Loucy (cell line): ENCODE results near the gene NUDT4B.
"Not testable (repeated sequence)": the region's sequence is repeated elsewhere in the genome, so short reads cannot be mapped to it uniquely, and the experiment has no call there.

ENCODE experiments used
- H2AFZ ChIP-seq: fragments of 200-600 bp; sonication (generic); 2 replicates; pipeline ENCODE4 v1.6.0; 2016; ENCODE audit warnings: antibody characterized with exemption, mild to moderate bottlenecking, low read length, moderate library complexity
- H3F3A ChIP-seq: fragments of 200-600 bp; 2 replicates; pipeline ENCODE4 v1.6.0; 2016; ENCODE audit warnings: antibody characterized with exemption, low read depth, mild to moderate bottlenecking
- H3K27me3 ChIP-seq: fragments of 200-600 bp; sonication (generic); 2 replicates; pipeline ENCODE4 v1.6.1; 2014; ENCODE audit warnings: low read length, mild to moderate bottlenecking; ENCODE audit not compliant: insufficient read depth, poor library complexity, severe bottlenecking
- H3K36me3 ChIP-seq: fragments of 200-600 bp; sonication (generic); 2 replicates; pipeline ENCODE4 v1.6.1; 2016; ENCODE audit warnings: low read length; ENCODE audit not compliant: insufficient read depth
- H3K4me1 ChIP-seq: fragments of 200-600 bp; sonication (generic); 2 replicates; pipeline ENCODE4 v1.5.1; 2014; ENCODE audit warnings: low read length, mild to moderate bottlenecking; ENCODE audit not compliant: insufficient read depth, poor library complexity, severe bottlenecking
- H3K4me2 ChIP-seq: fragments of 200-600 bp; sonication (generic); 2 replicates; pipeline ENCODE4 v1.6.0; 2014; ENCODE audit warnings: antibody characterized with exemption, low read length, low read depth, mild to moderate bottlenecking; ENCODE audit not compliant: poor library complexity, severe bottlenecking
- H3K4me3 ChIP-seq: fragments of 200-600 bp; sonication (generic); 2 replicates; pipeline ENCODE4 v1.5.1; 2014; ENCODE audit warnings: low read length, mild to moderate bottlenecking, mixed read lengths; ENCODE audit not compliant: poor library complexity, severe bottlenecking
- H3K79me2 ChIP-seq: fragments of 200-600 bp; sonication (generic); 2 replicates; pipeline ENCODE4 v1.6.1; 2014; ENCODE audit warnings: low read length; ENCODE audit not compliant: insufficient read depth
- H3K9ac ChIP-seq: fragments of 200-600 bp; sonication (generic); 2 replicates; pipeline ENCODE4 v1.6.0; 2014; ENCODE audit warnings: mild to moderate bottlenecking, low read depth, low read length, moderate library complexity; ENCODE audit not compliant: poor library complexity, severe bottlenecking
- H3K9me2 ChIP-seq: fragments of 200-600 bp; sonication (generic); replicated peaks from 2 replicates; pipeline ENCODE4 v1.6.1; 2016; ENCODE audit warnings: low read depth, low read length, mixed read lengths
- H3K9me3 ChIP-seq: fragments of 200-600 bp; sonication (generic); 2 replicates; pipeline ENCODE4 v1.6.1; 2014; ENCODE audit warnings: mild to moderate bottlenecking, antibody characterized with exemption, low read length, low read depth; ENCODE audit not compliant: insufficient read depth
- H4K20me1 ChIP-seq: fragments of 200-600 bp; sonication (generic); 2 replicates; pipeline ENCODE4 v1.6.0; 2014; ENCODE audit warnings: antibody characterized with exemption, low read length, mild to moderate bottlenecking; ENCODE audit not compliant: insufficient read depth, poor library complexity, severe bottlenecking

The NUDT4B gene

GRCh38 chr1:148712353-148712752 lies 36.2 kb upstream of the NUDT4B start:
- not testable (repeated sequence) for H3K9me3 ChIP-seq, H3K4me3 ChIP-seq, H3K4me1 ChIP-seq, H3K9me2 ChIP-seq, H3K9ac ChIP-seq, H3K4me2 ChIP-seq, H3K36me3 ChIP-seq, H2AFZ ChIP-seq, H3K79me2 ChIP-seq, H3K27me3 ChIP-seq, H3F3A ChIP-seq, H4K20me1 ChIP-seq

- H3K4me3 ChIP-seq, H3K9me2 ChIP-seq, H3F3A ChIP-seq, H3K4me1 ChIP-seq, H3K9me3 ChIP-seq, H3K27me3 ChIP-seq, H2AFZ ChIP-seq, H4K20me1 ChIP-seq, H3K4me2 ChIP-seq, H3K79me2 ChIP-seq, H3K9ac ChIP-seq, H3K36me3 ChIP-seq: not testable (repeated sequence)
These were observed 33.1 kb upstream of the NUDT4B start for GRCh38 chr1:148715518-148715917.

- H3F3A ChIP-seq, H3K9me3 ChIP-seq, H3K4me3 ChIP-seq, H3K36me3 ChIP-seq, H2AFZ ChIP-seq, H3K4me1 ChIP-seq, H3K27me3 ChIP-seq, H3K4me2 ChIP-seq, H3K9ac ChIP-seq, H4K20me1 ChIP-seq, H3K9me2 ChIP-seq, H3K79me2 ChIP-seq: not testable (repeated sequence)
These were observed 31.5 kb upstream of the NUDT4B start for GRCh38 chr1:148716966-148717520.

- not testable (repeated sequence) for H3K9me2 ChIP-seq, H3K4me2 ChIP-seq, H3F3A ChIP-seq, H3K9me3 ChIP-seq, H3K9ac ChIP-seq, H3K27me3 ChIP-seq, H3K79me2 ChIP-seq, H3K4me3 ChIP-seq, H4K20me1 ChIP-seq, H2AFZ ChIP-seq, H3K36me3 ChIP-seq, H3K4me1 ChIP-seq
These were observed 27.7 kb upstream of the NUDT4B start for GRCh38 chr1:148720918-148721317.

- not testable (repeated sequence) for H3K9me2 ChIP-seq, H2AFZ ChIP-seq, H3K4me2 ChIP-seq, H3K4me1 ChIP-seq, H3K79me2 ChIP-seq, H3K9ac ChIP-seq, H4K20me1 ChIP-seq, H3K27me3 ChIP-seq, H3K36me3 ChIP-seq, H3K9me3 ChIP-seq, H3K4me3 ChIP-seq, H3F3A ChIP-seq
These were observed 25.8 kb upstream of the NUDT4B start for GRCh38 chr1:148722758-148723157.

- not testable (repeated sequence) for H3K9me2 ChIP-seq, H3K27me3 ChIP-seq
These were observed 25.1 kb upstream of the NUDT4B start for GRCh38 chr1:148723515-148723914.

GRCh38 chr1:148724872-148725271 lies 23.7 kb upstream of the NUDT4B start:
- H3K79me2 ChIP-seq, H3K9me2 ChIP-seq, H3K4me3 ChIP-seq, H3K9me3 ChIP-seq, H2AFZ ChIP-seq, H3K4me1 ChIP-seq, H3K36me3 ChIP-seq, H3K27me3 ChIP-seq, H3K9ac ChIP-seq, H4K20me1 ChIP-seq, H3F3A ChIP-seq, H3K4me2 ChIP-seq: not testable (repeated sequence)

More at GRCh38 chr1:148723515-148723914, 25.1 kb upstream of the NUDT4B start:
- H3F3A ChIP-seq, H3K9ac ChIP-seq, H3K4me2 ChIP-seq, H3K9me3 ChIP-seq, H3K4me3 ChIP-seq, H3K36me3 ChIP-seq, H2AFZ ChIP-seq, H3K79me2 ChIP-seq, H4K20me1 ChIP-seq, H3K4me1 ChIP-seq: not testable (repeated sequence)

GRCh38 chr1:148727862-148728261 lies 20.7 kb upstream of the NUDT4B start:
- H3K4me2 ChIP-seq, H3K9ac ChIP-seq, H3K4me3 ChIP-seq, H3K79me2 ChIP-seq, H3K9me3 ChIP-seq, H3K4me1 ChIP-seq, H3F3A ChIP-seq, H3K9me2 ChIP-seq, H4K20me1 ChIP-seq, H3K27me3 ChIP-seq, H2AFZ ChIP-seq, H3K36me3 ChIP-seq: not testable (repeated sequence)
